GM20000 (cell line): Measurements from ENCODE around the gene KCNK5.

Source experiments
- DNase-seq: peaks from one replicate; pipeline ENCODE4 v3.0.0; 2012; ENCODE audit warnings: low spot score
- TF ChIP-seq, protein P1 (sequence below): IDR thresholded peaks from 2 replicates; pipeline ENCODE4 v1.5.1; 2012; ENCODE audit warnings: mild to moderate bottlenecking, control low read depth; ENCODE audit errors: extremely low read depth, missing control alignments

Gene KCNK5

DNA sequence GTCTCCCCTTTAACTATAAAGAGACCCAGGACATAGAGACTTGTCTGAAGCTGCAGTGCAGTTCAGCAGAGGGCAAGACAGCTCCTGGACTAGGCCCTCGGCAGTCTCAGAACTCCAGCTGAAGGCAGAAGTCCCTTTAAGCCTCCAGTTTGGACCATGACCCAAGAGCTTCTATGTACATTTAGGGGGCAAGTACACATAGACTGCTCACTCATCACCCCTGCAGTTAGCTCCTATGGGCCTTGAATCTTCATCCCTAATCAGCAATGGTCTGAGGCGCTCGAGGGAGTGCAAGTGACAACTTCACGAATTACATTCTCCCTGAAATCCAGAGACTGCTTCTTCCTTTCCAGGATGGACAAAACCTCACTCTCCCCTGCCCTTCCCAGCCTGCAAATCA is 47.4 kb downstream of the KCNK5 start:
- TF ChIP-seq, protein P1, sequence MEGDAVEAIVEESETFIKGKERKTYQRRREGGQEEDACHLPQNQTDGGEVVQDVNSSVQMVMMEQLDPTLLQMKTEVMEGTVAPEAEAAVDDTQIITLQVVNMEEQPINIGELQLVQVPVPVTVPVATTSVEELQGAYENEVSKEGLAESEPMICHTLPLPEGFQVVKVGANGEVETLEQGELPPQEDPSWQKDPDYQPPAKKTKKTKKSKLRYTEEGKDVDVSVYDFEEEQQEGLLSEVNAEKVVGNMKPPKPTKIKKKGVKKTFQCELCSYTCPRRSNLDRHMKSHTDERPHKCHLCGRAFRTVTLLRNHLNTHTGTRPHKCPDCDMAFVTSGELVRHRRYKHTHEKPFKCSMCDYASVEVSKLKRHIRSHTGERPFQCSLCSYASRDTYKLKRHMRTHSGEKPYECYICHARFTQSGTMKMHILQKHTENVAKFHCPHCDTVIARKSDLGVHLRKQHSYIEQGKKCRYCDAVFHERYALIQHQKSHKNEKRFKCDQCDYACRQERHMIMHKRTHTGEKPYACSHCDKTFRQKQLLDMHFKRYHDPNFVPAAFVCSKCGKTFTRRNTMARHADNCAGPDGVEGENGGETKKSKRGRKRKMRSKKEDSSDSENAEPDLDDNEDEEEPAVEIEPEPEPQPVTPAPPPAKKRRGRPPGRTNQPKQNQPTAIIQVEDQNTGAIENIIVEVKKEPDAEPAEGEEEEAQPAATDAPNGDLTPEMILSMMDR: no peak
- no peak for DNase-seq

DNA sequence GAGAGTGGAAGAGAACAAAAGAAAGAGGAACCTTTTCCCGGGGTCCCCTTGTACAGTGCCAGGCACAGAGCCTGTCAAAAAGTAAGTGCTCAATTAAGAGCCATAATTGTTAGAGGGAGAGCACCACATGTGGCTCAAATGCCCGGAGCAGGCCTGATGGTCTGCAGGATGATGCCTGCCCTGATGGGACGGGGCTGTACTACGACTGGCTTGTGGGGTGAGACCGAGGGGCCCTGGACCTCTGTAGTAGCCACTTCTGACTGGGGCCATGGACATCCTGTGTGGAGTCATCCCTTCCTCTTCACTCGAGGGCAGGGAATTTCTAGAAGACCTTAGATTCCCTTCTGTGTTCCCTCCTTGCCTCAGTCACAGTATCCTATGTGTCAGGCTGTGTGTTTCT is 47.9 kb downstream of the KCNK5 start:
- DNase-seq: no peak
- TF ChIP-seq, protein P1: no peak

DNA sequence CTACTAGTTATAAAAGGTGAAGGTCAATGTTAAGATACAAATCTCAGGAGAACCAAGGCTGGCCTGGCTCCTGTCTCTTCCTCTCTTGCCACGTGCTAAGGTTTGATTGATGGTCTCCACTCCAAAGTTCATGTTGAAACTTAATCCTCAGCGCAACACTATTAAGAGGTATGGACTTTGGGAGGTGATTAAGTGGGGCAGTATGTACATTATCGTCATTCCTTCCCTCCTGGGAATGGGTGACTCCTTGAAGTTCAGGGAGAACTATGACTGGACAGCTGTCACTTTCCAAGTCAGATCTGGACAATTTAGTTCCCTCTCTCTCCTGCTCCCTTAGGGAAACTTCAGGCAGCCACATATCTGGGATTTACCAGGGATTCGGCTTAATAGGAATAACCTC is 50.5 kb downstream of the KCNK5 start:
- TF ChIP-seq, protein P1: no peak
- no peak for DNase-seq

DNA sequence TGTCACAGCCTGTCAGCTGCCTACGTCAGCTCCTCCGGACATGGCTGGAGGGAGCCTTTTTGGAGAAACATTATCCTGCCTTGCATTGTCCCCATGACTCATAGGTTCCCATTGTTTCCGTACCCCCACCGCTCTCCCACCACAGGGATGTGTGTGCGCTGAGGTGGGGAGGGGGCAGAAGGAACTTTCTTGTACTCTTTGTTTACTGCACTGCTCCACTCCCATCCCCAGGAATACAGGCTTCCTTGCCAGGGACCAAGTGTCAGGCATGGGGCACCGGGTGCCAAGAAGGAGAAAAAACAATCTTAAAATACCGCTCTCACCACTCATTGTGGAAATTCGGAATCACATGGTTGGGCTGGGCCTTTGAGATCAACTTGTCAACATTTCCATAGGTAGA is 51.0 kb downstream of the KCNK5 start:
- DNase-seq: no peak

DNA sequence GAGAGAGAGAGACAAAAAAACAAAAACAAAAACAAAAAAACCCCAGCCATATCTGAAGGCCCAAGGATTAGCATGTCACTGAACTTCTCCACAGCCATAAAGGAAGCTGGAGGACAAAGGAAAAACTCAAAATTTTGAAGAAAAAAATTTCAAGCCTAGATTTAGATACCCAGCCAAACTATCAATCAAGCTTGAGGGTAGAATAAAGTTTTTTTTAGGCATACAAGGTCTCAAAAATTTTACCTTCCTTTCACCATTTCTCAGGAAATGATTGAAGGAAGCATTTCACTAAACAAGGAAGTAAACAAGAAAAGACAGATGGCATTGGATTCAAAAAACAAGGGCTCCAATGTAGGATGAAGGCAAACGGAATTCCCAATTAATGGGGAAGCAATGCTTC is 52.1 kb downstream of the KCNK5 start:
- no peak for DNase-seq

More for the DNA sequence above, 51.0 kb downstream of the KCNK5 start:
- TF ChIP-seq, protein P1: no peak

DNA sequence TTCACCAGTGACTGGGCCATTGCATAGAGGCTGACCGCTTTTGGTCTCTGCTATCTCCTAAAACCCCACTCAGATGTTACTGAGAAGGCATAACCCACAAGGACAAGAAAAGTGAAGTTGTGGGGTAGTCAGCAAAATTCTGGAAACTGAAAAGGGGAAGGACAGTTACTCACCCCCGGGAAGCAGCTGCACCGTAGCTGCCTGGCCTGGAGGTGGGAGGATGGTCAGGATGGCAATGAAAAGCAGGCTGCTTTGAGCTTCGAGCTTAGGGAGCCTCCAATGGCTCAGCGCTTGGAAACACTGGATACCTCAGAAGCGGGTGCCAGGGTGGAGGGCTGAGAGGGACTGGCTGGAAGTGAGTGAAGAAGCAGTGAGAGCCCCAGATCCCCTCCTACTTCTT is 56.0 kb downstream of the KCNK5 start:
- no peak for DNase-seq
- TF ChIP-seq, protein P1: no peak

More for the DNA sequence above, 52.1 kb downstream of the KCNK5 start:
- TF ChIP-seq, protein P1: no peak

DNA sequence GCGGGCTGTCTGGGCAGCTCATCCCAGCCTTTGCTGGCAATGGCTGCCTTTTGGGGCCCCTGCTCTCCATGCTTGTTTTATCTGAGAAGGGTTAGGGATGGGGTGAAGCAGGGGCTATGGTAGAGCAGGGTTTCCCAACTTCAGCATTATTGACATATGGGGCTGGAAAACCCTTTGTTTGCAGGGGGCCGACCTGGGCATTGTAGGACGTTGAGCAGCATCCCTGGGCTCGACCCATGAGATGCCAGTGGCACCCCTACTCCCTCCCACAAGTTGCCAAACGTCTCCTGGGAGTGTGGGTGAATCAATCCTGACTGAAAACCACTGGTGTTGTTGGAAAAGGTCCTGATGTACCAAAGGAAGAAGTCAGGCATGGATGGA is 56.9 kb downstream of the KCNK5 start:
- TF ChIP-seq, protein P1: no peak
- DNase-seq: no peak
